HG03439 (cell line): Measurements from ENCODE around the gene PGM1.
"Not testable (repeated sequence)": the region's sequence is repeated elsewhere in the genome, so short reads cannot be mapped to it uniquely, and the experiment has no call there.

Experiments
- ATAC-seq: cut with Tn5 transposase; IDR thresholded peaks from one replicate; pipeline ENCODE4 v1.9.1; 2021; ENCODE audit warnings: mild to moderate bottlenecking, moderate library complexity; ENCODE audit not compliant: unreplicated experiment

PGM1 gene

GRCh38 chr1:63593303-63593885, at the start of gene PGM1:
TSS of gene PGM1 (plus strand) at chr1:63593411. CDS start at chr1:63593489, 78 bp downstream.
- ATAC-seq: peak; percentile 75

GRCh38 chr1:63545780-63546179, 47.4 kb upstream of the PGM1 start:
- ATAC-seq: no peak

GRCh38 chr1:63547621-63548294, 45.5 kb upstream of the PGM1 start:
- ATAC-seq: no peak

- no peak for ATAC-seq
Measured at GRCh38 chr1:63548303-63548702, 44.9 kb upstream of the PGM1 start.

GRCh38 chr1:63548877-63549276, 44.3 kb upstream of the PGM1 start:
- no peak for ATAC-seq

- ATAC-seq: no peak
Measured at GRCh38 chr1:63555480-63555879, 37.7 kb upstream of the PGM1 start.

GRCh38 chr1:63557365-63557987, 35.7 kb upstream of the PGM1 start:
- ATAC-seq: no peak

GRCh38 chr1:63559357-63559756, 33.9 kb upstream of the PGM1 start:
- no peak for ATAC-seq

GRCh38 chr1:63563745-63564144, 29.5 kb upstream of the PGM1 start:
- no peak for ATAC-seq

- ATAC-seq: no peak
Measured at GRCh38 chr1:63569068-63569467, 24.1 kb upstream of the PGM1 start.

- ATAC-seq: no peak
Measured at GRCh38 chr1:63569640-63570316, 23.4 kb upstream of the PGM1 start.

GRCh38 chr1:63572686-63573085, 20.5 kb upstream of the PGM1 start:
- ATAC-seq: not testable (repeated sequence)

GRCh38 chr1:63574203-63574796, 18.9 kb upstream of the PGM1 start:
- not testable (repeated sequence) for ATAC-seq

- ATAC-seq: no peak
Measured at GRCh38 chr1:63575340-63575826, 17.8 kb upstream of the PGM1 start.

GRCh38 chr1:63586326-63586725, 6.9 kb upstream of the PGM1 start:
- ATAC-seq: not testable (repeated sequence)

GRCh38 chr1:63590166-63590560, 3.0 kb upstream of the PGM1 start:
- no peak for ATAC-seq

- ATAC-seq: no peak
Measured at GRCh38 chr1:63592536-63593302, 492 bp upstream of the PGM1 start.

GRCh38 chr1:63593886-63594605, 835 bp downstream of the PGM1 start:
- ATAC-seq: peak; percentile 58

GRCh38 chr1:63595435-63595834, 2.2 kb downstream of the PGM1 start:
- no peak for ATAC-seq

- ATAC-seq: no peak
Measured at GRCh38 chr1:63599799-63600198, 6.6 kb downstream of the PGM1 start.
